ENCODE data around the gene RUNDC1. TPM values are rescaled to one million over a fixed set of nuclear protein-coding genes. Genes with fewer than 3 reads are reported as not detected.
A peak's percentile ranks its signal among the peaks of the same experiment; 100 is the strongest.

Gene RUNDC1
- total and polyA plus RNA-seq, 8 donors: 10.3 to 16.9 (median 12.6) TPM

DNA sequence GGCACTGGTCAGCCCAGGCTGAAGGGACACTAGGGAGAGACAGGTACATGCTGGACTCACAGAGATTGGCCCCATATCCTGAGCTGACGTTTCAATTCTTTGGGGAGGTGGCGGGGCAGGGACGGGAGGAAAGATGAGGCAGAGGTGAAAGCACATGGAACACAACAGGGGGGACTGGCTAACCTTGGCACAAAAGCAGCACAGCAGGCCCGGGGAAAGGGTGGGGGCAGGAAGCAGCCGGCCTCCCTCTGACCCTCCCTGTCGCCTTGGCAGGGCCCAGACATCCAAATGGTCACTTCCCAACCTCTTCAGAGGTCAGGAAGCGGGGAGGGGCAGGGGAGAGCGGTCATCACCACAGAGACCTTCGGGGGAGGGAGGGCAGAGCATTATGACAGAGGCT lies 35.2 kb downstream of the RUNDC1 start:
- H3K9me3 ChIP-seq: no peaks in the 10 kb centered on the region
- ATAC-seq: peak; percentile 22
- peaks cover 0 to 70% of the 10 kb centered on the region in 2 donors for H3K36me3 ChIP-seq
- DNase-seq: no peak
- TF ChIP-seq, protein P1, sequence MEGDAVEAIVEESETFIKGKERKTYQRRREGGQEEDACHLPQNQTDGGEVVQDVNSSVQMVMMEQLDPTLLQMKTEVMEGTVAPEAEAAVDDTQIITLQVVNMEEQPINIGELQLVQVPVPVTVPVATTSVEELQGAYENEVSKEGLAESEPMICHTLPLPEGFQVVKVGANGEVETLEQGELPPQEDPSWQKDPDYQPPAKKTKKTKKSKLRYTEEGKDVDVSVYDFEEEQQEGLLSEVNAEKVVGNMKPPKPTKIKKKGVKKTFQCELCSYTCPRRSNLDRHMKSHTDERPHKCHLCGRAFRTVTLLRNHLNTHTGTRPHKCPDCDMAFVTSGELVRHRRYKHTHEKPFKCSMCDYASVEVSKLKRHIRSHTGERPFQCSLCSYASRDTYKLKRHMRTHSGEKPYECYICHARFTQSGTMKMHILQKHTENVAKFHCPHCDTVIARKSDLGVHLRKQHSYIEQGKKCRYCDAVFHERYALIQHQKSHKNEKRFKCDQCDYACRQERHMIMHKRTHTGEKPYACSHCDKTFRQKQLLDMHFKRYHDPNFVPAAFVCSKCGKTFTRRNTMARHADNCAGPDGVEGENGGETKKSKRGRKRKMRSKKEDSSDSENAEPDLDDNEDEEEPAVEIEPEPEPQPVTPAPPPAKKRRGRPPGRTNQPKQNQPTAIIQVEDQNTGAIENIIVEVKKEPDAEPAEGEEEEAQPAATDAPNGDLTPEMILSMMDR (IDR thresholded peaks at IDR 0.05): no peak
- H3K4me3 ChIP-seq: no peak overlapping the region
- peak overlapping the region; percentile 19 to 55 for H3K27ac ChIP-seq
- H3K27me3 ChIP-seq: no peaks in the 10 kb centered on the region
- intact Hi-C loops (cut with DNase I): no loop called here
- H3K4me1 ChIP-seq: peaks cover 14 to 75% of the 10 kb centered on the region in 2 donors

GRCh38 chr17:43016216-43016615 lies 35.9 kb downstream of the RUNDC1 start:
- Histone ChIP-seq H3K27ac (peak overlapping the region in 1 of 2 donors; percentile 16), H3K27me3 (no peaks in the 10 kb centered on the region), H3K4me1 (peaks cover 14 to 76% of the 10 kb centered on the region in 2 donors), H3K4me3 (no peak overlapping the region), H3K9me3 (no peaks in the 10 kb centered on the region), H3K36me3 (peaks cover 0 to 70% of the 10 kb centered on the region in 2 donors)
- no peak for DNase-seq
- no peak for ATAC-seq
- intact Hi-C loops (cut with DNase I): no loop called here
- TF ChIP-seq, protein P1 (IDR thresholded peaks at IDR 0.05): no peak

DNA sequence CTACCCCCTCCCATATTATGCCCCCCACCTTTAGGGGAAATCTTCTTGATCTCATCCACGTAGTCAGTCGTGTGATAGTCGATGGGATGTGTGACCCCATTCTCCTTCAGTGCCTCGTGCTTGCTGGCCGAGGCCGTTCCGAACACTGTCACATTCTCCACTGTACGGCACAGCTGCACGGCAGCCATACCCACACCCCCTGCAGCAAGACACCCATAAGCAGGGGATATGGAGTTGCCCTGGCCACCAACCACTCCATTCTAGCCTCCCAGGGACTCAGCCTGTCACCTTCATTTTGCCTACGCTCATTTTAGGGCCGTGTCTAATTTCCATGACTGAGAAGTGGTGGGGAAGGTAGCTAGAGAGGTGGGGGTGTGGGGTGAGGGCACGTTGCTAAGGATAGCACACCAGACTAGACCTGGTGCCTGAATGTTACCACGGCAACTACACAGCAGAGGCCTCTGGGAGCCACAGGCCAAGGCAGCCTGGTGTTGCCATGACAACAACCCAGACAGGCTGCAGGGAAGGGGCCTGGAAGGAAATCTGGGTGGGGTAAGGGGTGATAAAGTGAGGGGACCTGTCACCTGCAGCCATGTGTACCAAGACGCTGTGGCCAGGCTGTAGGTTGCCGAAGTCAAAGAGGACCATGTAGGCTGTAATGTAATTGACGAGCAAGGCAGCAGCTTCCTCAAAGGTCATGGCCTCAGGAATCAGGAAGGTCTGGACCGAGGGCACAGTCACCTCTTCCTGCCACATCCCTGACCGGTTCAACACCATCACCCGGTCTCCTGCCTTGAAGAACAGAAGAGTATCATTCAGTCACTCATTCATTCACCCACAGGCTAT lies 37.9 kb downstream of the RUNDC1 start:
- DNase-seq (no peak), ATAC-seq (no peak)
- Histone ChIP-seq H3K4me3 (no peak overlapping the region), H3K9me3 (no peaks in the 10 kb centered on the region), H3K27ac (peak overlapping the region in 1 of 2 donors; percentile 88), H3K27me3 (no peaks in the 10 kb centered on the region), H3K4me1 (peaks cover 14 to 82% of the 10 kb centered on the region in 2 donors), H3K36me3 (peaks cover 0 to 52% of the 10 kb centered on the region in 2 donors)
- intact Hi-C loops (cut with DNase I): no loop called here
- TF ChIP-seq, protein P1 (IDR thresholded peaks at IDR 0.05): no peak

DNA sequence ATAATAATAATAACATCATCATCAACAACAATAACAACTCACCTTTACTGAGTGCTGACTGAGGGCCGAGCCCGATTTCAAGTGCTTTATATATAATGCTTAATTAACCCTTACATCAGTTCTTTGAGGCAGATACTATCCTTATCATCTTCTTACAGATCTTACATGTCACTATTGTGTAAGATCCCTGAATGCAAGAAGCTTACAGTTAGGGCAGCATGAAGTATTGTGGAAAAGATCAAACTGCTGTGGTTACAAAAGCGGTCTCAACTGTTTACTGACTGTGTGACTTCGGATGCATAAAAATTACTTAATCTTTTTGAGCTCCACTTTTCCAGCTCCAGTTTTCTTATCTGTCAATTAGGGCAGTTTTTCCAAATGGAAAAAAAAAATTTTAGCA lies 38.6 kb downstream of the RUNDC1 start:
- ATAC-seq: no peak
- H3K27me3 ChIP-seq: no peaks in the 10 kb centered on the region
- H3K9me3 ChIP-seq: no peaks in the 10 kb centered on the region
- intact Hi-C loops (cut with DNase I): no loop called here
- peaks cover 14 to 84% of the 10 kb centered on the region in 2 donors for H3K4me1 ChIP-seq
- peak overlapping the region in 1 of 2 donors; percentile 88 for H3K27ac ChIP-seq
- H3K4me3 ChIP-seq: no peak overlapping the region
- TF ChIP-seq, protein P1 (IDR thresholded peaks at IDR 0.05): no peak
- DNase-seq: no peak
- peaks cover 0 to 45% of the 10 kb centered on the region in 2 donors for H3K36me3 ChIP-seq

- ATAC-seq: no peak
- Histone ChIP-seq H3K4me1 (peaks cover 14 to 84% of the 10 kb centered on the region in 2 donors), H3K27me3 (no peaks in the 10 kb centered on the region), H3K36me3 (peaks cover 0 to 41% of the 10 kb centered on the region in 2 donors), H3K4me3 (peak overlapping the region in 1 of 2 donors; percentile 100), H3K9me3 (no peaks in the 10 kb centered on the region), H3K27ac (peak overlapping the region; percentile 15 to 88)
- TF ChIP-seq, protein P1 (IDR thresholded peaks at IDR 0.05): no peak
- intact Hi-C loops (cut with DNase I): no loop called here
- no peak for DNase-seq
These were observed 39.1 kb downstream of the RUNDC1 start for GRCh38 chr17:43019418-43019817.

All from left lung (tissue), 10 donors.